ENCODE results near the gene GLUL.

DNA sequence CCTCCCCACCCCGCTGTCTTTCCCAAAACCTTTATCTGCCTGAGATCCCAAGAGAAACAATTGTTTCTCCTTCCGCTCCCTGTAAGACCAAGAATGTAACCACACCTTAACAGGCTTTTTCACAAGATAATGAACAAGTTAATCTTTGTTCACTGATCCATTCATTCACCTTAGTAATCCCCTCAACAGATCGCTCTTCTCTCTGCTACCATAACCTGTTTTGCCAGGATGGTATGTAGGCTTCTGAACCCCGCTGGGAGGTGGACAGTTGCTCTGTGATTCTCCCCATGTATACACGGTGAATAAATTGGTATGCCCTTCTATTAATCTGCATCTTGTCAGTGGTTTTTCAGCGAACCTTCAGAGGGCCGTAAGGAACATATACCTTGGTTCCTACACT lies 39.7 kb upstream of the GLUL start:
- TF ChIP-seq CTCF (IDR thresholded peaks at IDR 0.05) (no peak), POLR2A (IDR thresholded peaks at IDR 0.05) (no peak), EP300 (IDR thresholded peaks at IDR 0.05) (no peak)

Data from tibial nerve (tissue), 4 donors.